ENCODE results near the gene OLFML2A. TPM values are rescaled to one million over a fixed set of nuclear protein-coding genes. Genes with fewer than 3 reads are reported as not detected.

Gene OLFML2A
- total and polyA plus RNA-seq, 2 of the 13 experiments (the other 11 are each of a cell fraction or from before 2014, with no cell fraction given): 0.01 to 0.02 TPM

DNA sequence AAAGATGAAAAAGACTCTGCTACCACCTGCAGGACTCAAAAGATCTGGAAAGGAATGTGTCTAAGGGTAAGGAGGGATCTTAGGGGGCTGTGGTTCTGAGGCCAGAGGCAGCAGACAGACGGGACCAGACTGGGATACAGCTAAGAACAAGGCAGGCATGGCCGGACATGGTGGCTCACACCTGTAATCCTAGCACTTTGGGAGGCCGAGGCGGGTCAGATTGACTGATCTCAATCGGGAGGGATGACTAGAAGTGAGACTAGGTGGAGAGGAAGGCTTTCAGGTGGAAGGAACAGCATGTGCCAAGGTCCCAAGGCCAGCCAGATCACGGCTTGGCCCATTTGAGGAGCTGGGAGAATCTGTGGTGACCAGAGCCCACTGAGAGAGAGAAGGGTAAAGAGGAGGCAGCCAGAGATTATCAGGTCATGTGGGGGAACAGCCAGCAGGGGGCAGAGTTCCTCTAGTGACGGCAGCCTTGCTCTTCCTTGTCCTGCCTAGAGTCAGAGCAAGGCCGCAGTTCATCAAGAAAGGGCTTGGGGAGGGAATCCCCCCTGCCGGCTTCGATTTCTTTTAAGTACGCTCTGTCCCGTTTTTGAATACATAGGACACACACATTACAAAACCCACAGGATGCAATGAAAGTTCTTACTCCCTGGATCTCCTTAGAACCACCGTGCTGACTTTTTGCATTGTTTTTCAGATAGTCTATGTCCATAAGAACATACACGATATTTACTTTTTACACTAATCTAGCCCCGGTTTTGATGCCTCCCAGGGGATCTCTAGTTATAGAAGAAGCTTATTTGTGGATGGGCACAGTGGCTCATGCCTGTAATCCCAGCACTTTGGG lies 2.6 kb upstream of the OLFML2A start (continued):
- TF ChIP-seq UBTF (CRISPR knock-in tag; IDR thresholded peaks at IDR 0.05) (0 out of 2 replicates have a peak, but pooled peaks have one; percentile 37), ZBTB8A (CRISPR knock-in tag; IDR thresholded peaks at IDR 0.05; ENCODE audit: borderline replicate concordance, low read depth) (no peak), STAG1 (CRISPR knock-in tag; IDR thresholded peaks at IDR 0.05) (peak; percentile 83), ZNF782 (CRISPR knock-in tag; IDR thresholded peaks at IDR 0.05; ENCODE audit: borderline replicate concordance) (0 out of 2 replicates have a peak, but pooled peaks have one; percentile 20), ZNF230 (CRISPR knock-in tag; IDR thresholded peaks at IDR 0.05) (0 out of 2 replicates have a peak, but pooled peaks have one; percentile 34), THAP11 (CRISPR knock-in tag; IDR thresholded peaks at IDR 0.05) (no peak), PHF8 (CRISPR knock-in tag; IDR thresholded peaks at IDR 0.05) (peak; percentile 36; the same call in 1 of the 2 replicates), FOXP4 (CRISPR knock-in tag; IDR thresholded peaks at IDR 0.05) (no peak), SALL1 (CRISPR knock-in tag; IDR thresholded peaks at IDR 0.05) (peak; percentile 35; the same call in 1 of the 2 replicates), ZNF460 (CRISPR knock-in tag; IDR thresholded peaks at IDR 0.05; ENCODE audit: borderline replicate concordance) (peak; percentile 43; the same call in 1 of the 2 replicates), IKZF5 (CRISPR knock-in tag; IDR thresholded peaks at IDR 0.05) (peak; percentile 28; the same call in 1 of the 2 replicates), HIVEP1 (CRISPR knock-in tag; IDR thresholded peaks at IDR 0.05) (0 out of 2 replicates have a peak, but pooled peaks have one; percentile 19), SMAD3 (CRISPR knock-in tag; IDR thresholded peaks at IDR 0.05) (no peak), GZF1 (CRISPR knock-in tag; IDR thresholded peaks at IDR 0.05) (no peak), RAD21 (CRISPR knock-in tag; IDR thresholded peaks at IDR 0.05) (peak; percentile 83)
- TF ChIP-seq, protein P1, sequence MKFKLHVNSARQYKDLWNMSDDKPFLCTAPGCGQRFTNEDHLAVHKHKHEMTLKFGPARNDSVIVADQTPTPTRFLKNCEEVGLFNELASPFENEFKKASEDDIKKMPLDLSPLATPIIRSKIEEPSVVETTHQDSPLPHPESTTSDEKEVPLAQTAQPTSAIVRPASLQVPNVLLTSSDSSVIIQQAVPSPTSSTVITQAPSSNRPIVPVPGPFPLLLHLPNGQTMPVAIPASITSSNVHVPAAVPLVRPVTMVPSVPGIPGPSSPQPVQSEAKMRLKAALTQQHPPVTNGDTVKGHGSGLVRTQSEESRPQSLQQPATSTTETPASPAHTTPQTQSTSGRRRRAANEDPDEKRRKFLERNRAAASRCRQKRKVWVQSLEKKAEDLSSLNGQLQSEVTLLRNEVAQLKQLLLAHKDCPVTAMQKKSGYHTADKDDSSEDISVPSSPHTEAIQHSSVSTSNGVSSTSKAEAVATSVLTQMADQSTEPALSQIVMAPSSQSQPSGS (CRISPR knock-in tag; IDR thresholded peaks at IDR 0.05): 0 out of 2 replicates have a peak, but pooled peaks have one; percentile 28
- TF ChIP-seq, protein P2, sequence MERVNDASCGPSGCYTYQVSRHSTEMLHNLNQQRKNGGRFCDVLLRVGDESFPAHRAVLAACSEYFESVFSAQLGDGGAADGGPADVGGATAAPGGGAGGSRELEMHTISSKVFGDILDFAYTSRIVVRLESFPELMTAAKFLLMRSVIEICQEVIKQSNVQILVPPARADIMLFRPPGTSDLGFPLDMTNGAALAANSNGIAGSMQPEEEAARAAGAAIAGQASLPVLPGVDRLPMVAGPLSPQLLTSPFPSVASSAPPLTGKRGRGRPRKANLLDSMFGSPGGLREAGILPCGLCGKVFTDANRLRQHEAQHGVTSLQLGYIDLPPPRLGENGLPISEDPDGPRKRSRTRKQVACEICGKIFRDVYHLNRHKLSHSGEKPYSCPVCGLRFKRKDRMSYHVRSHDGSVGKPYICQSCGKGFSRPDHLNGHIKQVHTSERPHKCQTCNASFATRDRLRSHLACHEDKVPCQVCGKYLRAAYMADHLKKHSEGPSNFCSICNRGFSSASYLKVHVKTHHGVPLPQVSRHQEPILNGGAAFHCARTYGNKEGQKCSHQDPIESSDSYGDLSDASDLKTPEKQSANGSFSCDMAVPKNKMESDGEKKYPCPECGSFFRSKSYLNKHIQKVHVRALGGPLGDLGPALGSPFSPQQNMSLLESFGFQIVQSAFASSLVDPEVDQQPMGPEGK (CRISPR knock-in tag; IDR thresholded peaks at IDR 0.05): peak; percentile 66
- TF ChIP-seq, protein P3, sequence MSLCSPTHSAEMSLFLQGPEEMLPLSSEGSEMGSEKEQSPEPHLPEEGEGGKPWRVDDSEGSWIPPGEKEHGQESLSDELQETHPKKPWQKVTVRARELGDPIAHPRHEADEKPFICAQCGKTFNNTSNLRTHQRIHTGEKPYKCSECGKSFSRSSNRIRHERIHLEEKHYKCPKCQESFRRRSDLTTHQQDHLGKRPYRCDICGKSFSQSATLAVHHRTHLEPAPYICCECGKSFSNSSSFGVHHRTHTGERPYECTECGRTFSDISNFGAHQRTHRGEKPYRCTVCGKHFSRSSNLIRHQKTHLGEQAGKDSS (CRISPR knock-in tag; IDR thresholded peaks at IDR 0.05; ENCODE audit: borderline replicate concordance, low read depth): no peak

Data from HepG2 (cell line).